GM21390 (cell line): ENCODE measurements around the gene MBTPS2.
"Not testable (repeated sequence)": the region's sequence is repeated elsewhere in the genome, so short reads cannot be mapped to it uniquely, and the experiment has no call there.

Experiments used
- ATAC-seq: cut with Tn5 transposase; IDR thresholded peaks from one replicate; pipeline ENCODE4 v1.9.1; 2021; ENCODE audit not compliant: unreplicated experiment

MBTPS2 gene

GRCh38 chrX:21855937-21856415 is 16.6 kb downstream of the MBTPS2 start, which contains the start of gene YY2:
Gene YY2 (plus strand): TSS chrX:21855987. CDS start chrX:21856485, 498 bp downstream.
- no peak for ATAC-seq

- no peak for ATAC-seq
Measured at GRCh38 chrX:21856504-21856903, 17.1 kb downstream of the MBTPS2 start.

GRCh38 chrX:21863241-21863640 is 23.8 kb downstream of the MBTPS2 start:
- no peak for ATAC-seq

- no peak for ATAC-seq
Measured at GRCh38 chrX:21865436-21865835, 26.0 kb downstream of the MBTPS2 start.

GRCh38 chrX:21870494-21870893 is 31.1 kb downstream of the MBTPS2 start:
- ATAC-seq = no peak

GRCh38 chrX:21873063-21873775 is 33.8 kb downstream of the MBTPS2 start:
- no peak for ATAC-seq

GRCh38 chrX:21874182-21874581 is 34.8 kb downstream of the MBTPS2 start:
- ATAC-seq = not testable (repeated sequence)

- no peak for ATAC-seq
Measured at GRCh38 chrX:21875013-21875412, 35.6 kb downstream of the MBTPS2 start.

GRCh38 chrX:21881881-21882574 is 42.6 kb downstream of the MBTPS2 start:
- ATAC-seq = no peak

GRCh38 chrX:21883258-21883657 is 43.8 kb downstream of the MBTPS2 start:
- no peak for ATAC-seq

- ATAC-seq = no peak
Measured at GRCh38 chrX:21885568-21885967, 46.2 kb downstream of the MBTPS2 start.

- no peak for ATAC-seq
Measured at GRCh38 chrX:21905313-21905712, 65.9 kb downstream of the MBTPS2 start.

- ATAC-seq = no peak
Measured at GRCh38 chrX:21905953-21906352, 66.5 kb downstream of the MBTPS2 start.

GRCh38 chrX:21907260-21907659 is 67.8 kb downstream of the MBTPS2 start:
- no peak for ATAC-seq

- ATAC-seq = no peak
Measured at GRCh38 chrX:21911481-21911880, 72.1 kb downstream of the MBTPS2 start.

- ATAC-seq = no peak
Measured at GRCh38 chrX:21912220-21912619, 72.8 kb downstream of the MBTPS2 start.

GRCh38 chrX:21912989-21913388 is 73.6 kb downstream of the MBTPS2 start:
- no peak for ATAC-seq

GRCh38 chrX:21926116-21926515 is 86.7 kb downstream of the MBTPS2 start:
- no peak for ATAC-seq

- peak; percentile 87 for ATAC-seq
Measured at GRCh38 chrX:21926527-21927278, 87.3 kb downstream of the MBTPS2 start.

GRCh38 chrX:21929209-21929608 is 89.8 kb downstream of the MBTPS2 start:
- no peak for ATAC-seq

- ATAC-seq = no peak
Measured at GRCh38 chrX:21930986-21931385, 91.6 kb downstream of the MBTPS2 start.
